NCI-H1105 treated with DMSO at 0.1 percent for 48 hours (cell line): ENCODE data around the gene COA8.
A peak's percentile ranks its signal among the peaks of the same experiment; 100 is the strongest.

Experiments
- DNase-seq: peaks from one replicate; lab custom pipeline; 2025; lab: John Stamatoyannopoulos, UW

COA8 gene

DNA sequence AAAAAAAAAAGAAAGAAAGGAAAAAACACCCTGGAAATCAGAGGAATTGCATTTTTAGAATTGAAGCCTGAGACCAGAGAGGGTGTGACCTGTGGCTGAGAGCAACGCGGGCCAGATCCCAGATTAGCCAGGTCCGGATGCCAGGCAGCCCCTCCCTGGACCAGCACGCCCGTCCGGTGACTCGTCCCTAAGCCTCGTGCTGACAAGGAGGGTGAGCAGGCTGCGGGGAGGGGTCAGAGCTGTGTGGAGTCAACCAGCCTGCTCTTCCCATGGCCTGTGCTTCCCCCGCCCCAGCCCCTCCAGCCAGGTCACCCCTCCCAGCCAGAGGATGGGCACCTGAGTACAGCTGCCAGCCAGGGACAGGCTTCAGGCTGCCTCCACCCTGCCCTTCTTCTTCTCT lies 62.1 kb downstream of the COA8 start:
- no peak for DNase-seq

DNA sequence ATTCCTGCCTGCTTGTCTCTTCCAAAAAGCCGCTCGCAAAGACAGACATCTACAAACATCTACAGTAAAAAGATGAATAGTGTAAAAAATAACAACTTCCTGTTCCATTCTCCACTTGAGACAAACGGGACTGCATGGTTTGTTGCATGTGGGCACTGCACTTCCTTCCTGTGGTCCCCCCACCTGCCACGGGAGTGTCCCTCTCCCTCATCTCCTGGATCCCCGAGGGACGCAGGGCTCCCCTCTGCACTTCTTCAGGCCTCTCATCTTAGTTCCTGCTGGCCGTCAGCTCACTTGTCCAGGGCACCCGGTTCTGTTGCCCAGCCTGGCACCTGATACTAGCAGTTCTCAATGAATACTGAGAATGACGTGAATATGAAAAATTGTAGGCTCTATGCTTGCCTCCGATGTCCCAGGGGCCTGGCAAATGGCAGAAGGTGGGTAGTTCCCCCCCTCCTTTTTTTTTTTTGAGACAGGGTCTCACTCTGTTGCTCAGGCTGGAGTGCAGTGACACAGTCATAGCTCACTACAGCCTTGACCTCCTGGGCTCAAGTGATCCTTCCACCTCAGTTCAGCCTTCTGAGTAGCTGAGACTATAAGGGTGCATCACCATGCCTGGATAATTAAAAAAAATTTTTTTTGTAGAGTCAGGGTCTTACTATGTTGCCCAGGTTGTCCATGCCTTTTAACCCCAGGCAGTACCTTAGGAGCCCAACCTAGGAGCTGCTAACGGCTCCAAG lies 62.8 kb downstream of the COA8 start:
- DNase-seq = no peak

DNA sequence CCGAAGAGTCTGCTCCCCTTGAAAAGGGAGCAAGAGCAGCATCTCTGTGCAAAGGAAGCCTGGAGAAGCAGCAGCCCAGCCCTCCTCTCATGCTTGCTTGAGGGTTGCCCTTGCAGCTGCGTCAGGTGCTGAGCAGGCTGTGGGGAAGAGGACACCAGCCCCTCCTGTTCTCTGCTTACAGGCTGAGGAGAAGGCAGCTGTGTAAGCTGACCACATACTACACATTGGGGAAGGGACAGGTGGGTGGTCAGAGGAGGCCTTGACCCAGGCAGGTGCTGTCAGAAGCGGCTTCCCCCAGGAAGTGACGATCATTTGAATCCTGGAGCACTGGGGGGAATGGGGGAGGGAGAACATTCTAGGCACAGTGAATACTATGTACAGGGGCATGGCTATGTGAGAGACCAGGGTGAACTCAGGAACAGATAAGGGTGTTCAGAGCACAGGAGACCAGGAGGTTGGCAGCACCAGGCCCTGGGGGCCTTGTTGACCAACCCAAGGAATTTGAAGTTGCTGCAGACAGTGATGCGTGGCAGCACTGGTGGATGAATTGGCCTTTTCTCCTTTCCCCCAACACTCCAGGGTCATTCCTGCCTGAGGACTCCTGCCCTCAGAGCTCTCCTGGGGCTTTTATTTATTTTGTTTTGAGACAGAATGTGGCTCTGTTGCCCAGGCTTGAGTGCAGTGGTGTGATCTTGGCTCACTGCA lies 63.5 kb downstream of the COA8 start:
- DNase-seq = no peak

DNA sequence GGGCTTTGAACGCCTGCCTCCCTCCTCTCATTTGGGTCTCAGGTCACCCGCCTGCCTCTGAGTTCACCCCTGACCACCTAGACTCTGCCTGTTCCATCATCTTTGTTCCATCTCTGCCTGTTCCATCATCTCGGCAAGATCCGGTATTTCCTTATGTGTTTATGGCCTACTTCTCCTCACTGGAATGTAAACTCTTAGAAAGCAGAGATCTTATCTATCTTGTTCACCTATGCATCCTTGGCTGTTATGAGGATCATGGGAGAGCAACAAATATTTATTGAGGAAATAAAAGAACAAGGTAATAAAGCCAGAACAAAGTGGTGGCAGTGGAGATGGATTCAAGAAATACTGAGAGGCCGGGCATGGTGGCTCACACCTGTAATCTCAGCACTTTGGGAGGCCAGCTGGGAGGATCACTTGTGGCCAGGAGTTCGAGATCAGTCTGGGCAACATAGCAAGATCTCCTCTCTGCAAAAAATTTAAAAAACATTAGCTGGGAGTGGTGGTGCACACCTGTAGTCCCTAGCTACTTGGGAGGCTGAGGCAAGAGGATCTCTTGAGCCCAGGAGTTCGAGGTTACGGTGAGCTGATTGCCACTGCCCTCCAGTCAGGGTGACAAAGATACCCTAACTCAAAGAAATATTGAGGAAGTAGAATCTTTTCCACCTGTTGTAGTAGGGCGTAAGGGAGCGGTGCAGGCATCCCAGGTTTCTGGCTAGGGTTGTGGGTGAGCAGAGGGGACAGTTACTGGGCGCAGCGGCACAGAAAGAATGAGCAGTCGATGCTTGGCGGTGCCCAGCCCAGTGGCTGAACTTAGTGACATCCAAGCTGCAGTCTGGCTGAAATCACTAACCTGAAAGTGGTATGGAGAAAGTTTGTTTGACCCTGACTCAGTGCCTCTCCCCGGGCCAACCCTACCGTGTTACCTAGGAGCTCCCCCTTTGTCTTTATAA lies 64.6 kb downstream of the COA8 start:
- no peak for DNase-seq

DNA sequence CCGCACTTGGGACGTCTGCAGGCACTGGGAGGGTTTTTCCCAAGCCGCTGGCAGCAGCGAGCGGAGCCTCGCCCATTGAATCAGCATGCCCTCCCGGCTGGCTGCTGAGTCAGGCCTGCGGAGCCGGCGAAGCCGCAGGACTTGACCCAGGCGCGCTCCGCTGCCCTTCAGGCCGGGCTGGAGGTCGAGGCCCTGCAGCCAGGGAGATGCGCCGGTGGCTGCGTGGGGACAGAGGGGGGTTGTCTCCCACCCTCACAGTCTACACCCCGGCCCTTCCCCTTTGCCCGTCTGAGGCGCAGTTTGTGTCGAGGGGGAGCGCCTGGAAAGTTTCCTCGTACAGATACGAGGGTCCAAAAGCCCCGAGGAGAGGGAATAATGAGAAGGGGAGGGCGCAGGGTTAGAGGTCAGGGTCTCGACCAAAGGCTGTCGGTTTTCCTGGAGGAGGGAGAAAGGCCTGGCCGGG lies 65.5 kb downstream of the COA8 start:
- no peak for DNase-seq

DNA sequence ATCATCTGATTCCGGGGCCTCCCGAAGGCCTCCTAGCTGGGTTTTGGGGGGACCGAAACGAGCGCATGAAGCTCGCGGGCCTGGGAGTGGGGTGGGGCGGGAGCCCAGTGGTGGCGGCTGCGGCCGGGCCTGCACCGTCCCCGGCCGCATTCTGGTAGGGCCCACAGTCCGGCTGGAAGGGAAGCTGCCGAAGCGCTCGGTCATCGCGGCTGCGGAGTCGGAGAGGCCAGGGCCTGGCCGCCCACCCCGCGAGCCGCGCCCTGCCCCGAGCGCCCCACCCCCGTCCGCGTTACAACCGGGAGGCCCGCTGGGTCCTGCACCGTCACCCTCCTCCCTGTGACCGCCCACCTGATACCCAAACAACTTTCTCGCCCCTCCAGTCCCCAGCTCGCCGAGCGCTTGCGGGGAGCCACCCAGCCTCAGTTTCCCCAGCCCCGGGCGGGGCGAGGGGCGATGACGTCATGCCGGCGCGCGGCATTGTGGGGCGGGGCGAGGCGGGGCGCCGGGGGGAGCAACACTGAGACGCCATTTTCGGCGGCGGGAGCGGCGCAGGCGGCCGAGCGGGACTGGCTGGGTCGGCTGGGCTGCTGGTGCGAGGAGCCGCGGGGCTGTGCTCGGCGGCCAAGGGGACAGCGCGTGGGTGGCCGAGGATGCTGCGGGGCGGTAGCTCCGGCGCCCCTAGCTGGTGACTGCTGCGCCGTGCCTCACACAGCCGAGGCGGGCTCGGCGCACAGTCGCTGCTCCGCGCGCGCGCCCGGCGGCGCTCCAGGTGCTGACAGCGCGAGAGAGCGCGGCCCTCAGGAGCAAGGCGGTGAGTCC lies 66.1 kb downstream of the COA8 start, which contains the start of gene KLC1:
Gene KLC1, plus strand, starts transcription at position 528 of the 819 bp plus-strand sequence. CDS start 25,354 bp downstream, outside the sequence.
- peak; percentile 51 for DNase-seq

DNA sequence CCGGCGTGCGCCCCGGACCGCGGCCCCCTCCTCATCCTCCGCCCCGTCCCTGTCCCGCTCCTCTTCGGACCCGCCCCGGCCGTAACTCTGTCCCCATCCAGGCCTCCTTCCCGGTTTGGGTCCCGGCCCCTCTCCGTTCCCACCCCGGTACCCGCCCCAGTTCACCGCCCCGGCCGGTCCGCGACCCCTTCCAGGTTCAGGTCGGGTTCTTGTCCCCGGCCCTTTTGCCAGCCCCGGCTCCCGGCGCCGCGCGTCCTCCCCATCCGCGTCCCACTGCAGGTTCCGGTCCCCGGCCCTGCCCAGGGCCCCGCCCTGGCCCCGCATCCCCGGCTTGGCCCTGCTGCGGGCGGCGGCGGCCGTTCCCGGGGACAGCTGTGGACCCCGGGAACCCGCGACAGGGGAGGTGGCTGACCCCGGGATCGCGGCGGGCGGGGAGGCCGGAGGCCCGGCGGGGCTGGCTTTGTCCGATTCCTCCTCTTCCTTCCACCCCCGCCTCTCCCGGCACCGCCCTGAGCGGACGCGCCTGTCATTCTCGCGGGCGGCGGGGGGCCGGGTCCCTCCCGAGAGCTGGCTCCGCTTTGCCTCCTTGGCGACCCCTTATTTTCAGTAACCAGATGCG lies 66.9 kb downstream of the COA8 start:
- peak; percentile 6 for DNase-seq

DNA sequence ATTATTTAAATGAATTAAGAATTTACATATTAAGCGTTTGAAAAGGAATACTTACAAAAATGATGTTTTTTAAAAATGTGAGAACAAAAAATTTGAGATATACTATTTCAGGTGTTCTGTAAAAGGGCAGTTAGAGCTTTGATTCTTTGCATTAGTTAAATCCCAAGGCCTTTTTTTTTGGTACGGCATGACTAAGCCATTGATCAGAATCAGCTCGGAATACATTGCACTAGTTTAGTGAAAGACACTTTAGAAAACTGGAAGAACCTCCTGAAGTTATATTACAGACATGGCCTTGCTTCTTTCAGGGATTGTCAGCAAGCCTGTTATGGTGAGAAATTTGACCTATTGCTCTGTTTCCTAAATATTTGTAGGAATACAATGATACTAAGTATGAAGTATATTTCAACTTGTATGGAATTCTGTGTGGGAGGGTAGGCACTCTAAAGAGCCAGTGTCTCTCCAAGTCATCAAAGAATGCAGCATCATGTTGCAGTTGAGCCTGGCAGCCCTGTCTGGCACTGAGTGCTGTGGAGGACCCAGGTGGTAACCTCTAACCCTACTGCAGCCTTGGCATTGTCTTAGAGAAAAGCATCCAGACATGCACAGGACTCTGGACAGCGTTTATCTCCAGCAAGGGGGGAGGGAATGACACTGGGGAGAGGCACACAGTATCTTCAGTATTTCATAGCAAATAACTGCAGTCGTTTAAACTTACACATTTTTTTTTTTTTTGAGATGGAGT lies 67.8 kb downstream of the COA8 start:
- no peak for DNase-seq

DNA sequence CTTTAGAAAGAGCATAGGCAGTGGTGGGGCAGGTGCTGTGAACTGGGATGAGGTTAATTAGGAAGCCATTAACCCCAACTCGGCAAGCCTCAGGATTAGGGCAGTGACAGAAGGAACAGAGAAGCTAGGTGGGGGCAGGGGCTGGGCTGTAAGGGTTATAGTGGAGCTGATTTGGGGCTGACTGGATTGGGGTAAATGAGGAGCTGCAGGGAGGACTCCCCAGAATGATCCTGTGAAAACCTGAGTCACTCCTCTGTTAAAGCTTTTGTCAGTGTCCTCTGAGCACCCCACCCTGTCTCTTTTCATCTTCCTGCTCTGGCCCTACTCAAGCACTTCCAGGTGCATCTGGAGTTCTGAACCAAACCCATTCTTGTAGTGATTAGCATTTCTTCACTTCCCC lies 70.6 kb downstream of the COA8 start:
- no peak for DNase-seq

DNA sequence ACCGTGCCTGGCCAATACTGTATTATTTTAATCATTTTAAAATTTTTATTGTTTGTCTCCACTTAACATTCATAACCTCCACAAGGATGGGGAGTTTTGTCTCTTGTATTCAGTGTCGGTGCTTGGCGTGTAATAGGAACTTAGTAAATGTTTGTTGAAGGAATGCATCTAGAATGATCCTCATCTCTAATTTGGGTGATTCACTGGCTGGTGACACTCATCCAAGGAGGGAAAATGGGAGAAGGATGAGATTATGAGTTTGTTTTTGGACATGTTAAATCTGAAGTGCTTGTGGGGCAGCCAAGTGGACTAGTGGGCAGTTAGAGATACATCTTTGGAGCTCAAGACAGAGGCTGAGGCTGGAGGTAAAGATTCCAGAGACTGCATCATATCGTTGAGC lies 71.4 kb downstream of the COA8 start:
- DNase-seq = no peak

DNA sequence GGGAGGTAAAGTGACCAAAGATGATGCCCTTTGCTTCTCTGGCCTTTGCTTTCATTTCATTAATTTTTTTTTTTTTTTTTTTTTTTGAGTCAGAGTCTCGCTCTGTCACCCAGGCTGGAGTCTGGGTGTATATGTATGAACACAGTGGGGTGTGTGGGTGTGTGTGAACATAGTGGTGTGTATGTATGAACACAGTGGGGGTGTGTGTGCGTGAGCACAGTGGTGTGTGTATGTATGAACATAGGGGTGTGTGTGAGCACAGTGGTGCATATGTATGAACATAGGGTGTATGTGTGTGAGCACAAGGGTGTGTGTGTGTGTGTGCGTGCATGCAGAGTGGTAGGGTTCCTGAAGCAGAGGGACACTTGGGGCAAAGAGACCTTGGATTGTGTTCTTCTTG lies 75.8 kb downstream of the COA8 start:
- DNase-seq = no peak
